ENCODE measurements around the gene PDE8A.

DNA sequence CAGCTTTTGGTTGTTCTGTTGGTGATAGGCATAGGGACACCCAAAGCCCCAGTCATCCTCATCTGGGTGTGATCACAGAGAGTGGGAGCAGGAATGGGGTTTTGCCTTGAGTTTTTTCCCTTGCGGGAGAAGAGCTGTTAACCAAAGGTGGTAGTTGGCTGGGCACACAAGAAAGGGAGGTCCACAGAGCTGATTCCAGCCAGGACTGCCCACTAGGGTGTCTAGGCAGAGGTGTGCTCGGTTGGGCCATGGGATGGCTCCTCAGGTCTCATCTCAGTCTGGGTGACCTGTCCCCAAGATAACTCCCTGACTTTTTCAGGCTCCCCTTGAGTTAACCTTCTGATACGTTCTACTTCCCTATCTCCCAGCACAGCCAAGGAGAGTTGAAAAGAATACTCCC lies 134.8 kb downstream of the PDE8A start:
- TF ChIP-seq, protein P1, sequence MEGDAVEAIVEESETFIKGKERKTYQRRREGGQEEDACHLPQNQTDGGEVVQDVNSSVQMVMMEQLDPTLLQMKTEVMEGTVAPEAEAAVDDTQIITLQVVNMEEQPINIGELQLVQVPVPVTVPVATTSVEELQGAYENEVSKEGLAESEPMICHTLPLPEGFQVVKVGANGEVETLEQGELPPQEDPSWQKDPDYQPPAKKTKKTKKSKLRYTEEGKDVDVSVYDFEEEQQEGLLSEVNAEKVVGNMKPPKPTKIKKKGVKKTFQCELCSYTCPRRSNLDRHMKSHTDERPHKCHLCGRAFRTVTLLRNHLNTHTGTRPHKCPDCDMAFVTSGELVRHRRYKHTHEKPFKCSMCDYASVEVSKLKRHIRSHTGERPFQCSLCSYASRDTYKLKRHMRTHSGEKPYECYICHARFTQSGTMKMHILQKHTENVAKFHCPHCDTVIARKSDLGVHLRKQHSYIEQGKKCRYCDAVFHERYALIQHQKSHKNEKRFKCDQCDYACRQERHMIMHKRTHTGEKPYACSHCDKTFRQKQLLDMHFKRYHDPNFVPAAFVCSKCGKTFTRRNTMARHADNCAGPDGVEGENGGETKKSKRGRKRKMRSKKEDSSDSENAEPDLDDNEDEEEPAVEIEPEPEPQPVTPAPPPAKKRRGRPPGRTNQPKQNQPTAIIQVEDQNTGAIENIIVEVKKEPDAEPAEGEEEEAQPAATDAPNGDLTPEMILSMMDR (IDR thresholded peaks at IDR 0.05) = no peak
- no peak for TF ChIP-seq EZH2 (IDR thresholded peaks at IDR 0.05; ENCODE audit: borderline replicate concordance, insufficient read depth, low read depth, low read length, poor library complexity, severe bottlenecking)

Measured in B cell (primary cell).